GM10266 (cell line): ENCODE measurements around the gene ESYT1.

Source experiments
- DNase-seq: peaks from one replicate; pipeline ENCODE4 v3.0.0; 2012; ENCODE audit errors: extremely low spot score
- CTCF ChIP-seq: IDR thresholded peaks from 2 replicates; pipeline ENCODE4 v1.5.1; 2012; ENCODE audit warnings: mild to moderate bottlenecking, low read depth; ENCODE audit not compliant: control insufficient read depth, insufficient read depth; ENCODE audit errors: missing control alignments

The ESYT1 gene

GRCh38 chr12:56188131-56188777 is 60.2 kb downstream of the ESYT1 start:
- DNase-seq, result no peak
- TF ChIP-seq CTCF, result no peak

GRCh38 chr12:56188778-56189098 is 60.7 kb downstream of the ESYT1 start:
- no peak for TF ChIP-seq CTCF
- DNase-seq, result peak; percentile 43

GRCh38 chr12:56189099-56189917 is 61.2 kb downstream of the ESYT1 start, which contains the start of gene SMARCC2:
TSS of gene SMARCC2 (minus strand) at chr12:56189483. CDS start at chr12:56189461, 22 bp downstream.
- peak; percentile 95 for DNase-seq
- TF ChIP-seq CTCF, result peak; percentile 93

GRCh38 chr12:56189918-56190694 is 62.0 kb downstream of the ESYT1 start:
- DNase-seq, result peak; percentile 81
- no peak for TF ChIP-seq CTCF

- no peak for TF ChIP-seq CTCF
- no peak for DNase-seq
Observed at GRCh38 chr12:56190695-56191155, 62.7 kb downstream of the ESYT1 start.

GRCh38 chr12:56192582-56192981 is 64.5 kb downstream of the ESYT1 start:
- TF ChIP-seq CTCF, result no peak
- no peak for DNase-seq
